HG03432 (cell line): ENCODE measurements around the gene PTCD2.

Source experiments
- ATAC-seq: cut with Tn5 transposase; IDR thresholded peaks from one replicate; pipeline ENCODE4 v1.9.1; 2021; ENCODE audit warnings: mild to moderate bottlenecking, moderate library complexity; ENCODE audit not compliant: unreplicated experiment

The PTCD2 gene

GRCh38 chr5:72319976-72320752 lies at the start of gene PTCD2, which contains the start of gene MRPS27:
Gene PTCD2, plus strand, starts transcription at chr5:72320373. Its CDS starts 10 bp downstream, at chr5:72320383.
Gene MRPS27, minus strand, starts transcription at chr5:72320240. Its CDS starts 19 bp downstream, at chr5:72320221.
- ATAC-seq, result peak; percentile 99

- no peak for ATAC-seq
These were observed 48.5 kb upstream of the PTCD2 start for GRCh38 chr5:72271702-72272101.

GRCh38 chr5:72272398-72272797 lies 47.8 kb upstream of the PTCD2 start:
- no peak for ATAC-seq

- no peak for ATAC-seq
These were observed 46.6 kb upstream of the PTCD2 start for GRCh38 chr5:72273547-72273946.

GRCh38 chr5:72276219-72276752 lies 43.9 kb upstream of the PTCD2 start:
- no peak for ATAC-seq

GRCh38 chr5:72280581-72281069 lies 39.5 kb upstream of the PTCD2 start:
- no peak for ATAC-seq

GRCh38 chr5:72281430-72281763 lies 38.8 kb upstream of the PTCD2 start:
- ATAC-seq, result no peak

GRCh38 chr5:72281764-72282499 lies 38.2 kb upstream of the PTCD2 start:
- ATAC-seq, result no peak

- ATAC-seq, result no peak
These were observed 37.3 kb upstream of the PTCD2 start for GRCh38 chr5:72282878-72283277.

- no peak for ATAC-seq
These were observed 36.8 kb upstream of the PTCD2 start for GRCh38 chr5:72283358-72283757.

- ATAC-seq, result no peak
These were observed 35.4 kb upstream of the PTCD2 start for GRCh38 chr5:72284559-72285423.

- ATAC-seq, result no peak
These were observed 34.8 kb upstream of the PTCD2 start for GRCh38 chr5:72285424-72285821.

- ATAC-seq, result no peak
These were observed 33.4 kb upstream of the PTCD2 start for GRCh38 chr5:72286798-72287197.

- no peak for ATAC-seq
These were observed 31.2 kb upstream of the PTCD2 start for GRCh38 chr5:72288924-72289323.

GRCh38 chr5:72290356-72291133 lies 29.6 kb upstream of the PTCD2 start:
- no peak for ATAC-seq

- no peak for ATAC-seq
These were observed 28.6 kb upstream of the PTCD2 start for GRCh38 chr5:72291601-72292000.

GRCh38 chr5:72292411-72292810 lies 27.8 kb upstream of the PTCD2 start:
- no peak for ATAC-seq

- ATAC-seq, result no peak
These were observed 26.6 kb upstream of the PTCD2 start for GRCh38 chr5:72293495-72294055.

GRCh38 chr5:72294473-72294872 lies 25.7 kb upstream of the PTCD2 start:
- ATAC-seq, result no peak

GRCh38 chr5:72295539-72295938 lies 24.6 kb upstream of the PTCD2 start:
- ATAC-seq, result no peak
